Large intestine (tissue), 3 donors: ENCODE measurements around the gene TBX6. TPM values are rescaled to one million over a fixed set of nuclear protein-coding genes. Genes with fewer than 3 reads are reported as not detected.

Source experiments
- DNase-seq, 2 donors: peaks; one replicate each; pipeline versions ENCODE4 v3.0.0 to v3.0.0-alpha.2; 2013
- H3K27ac ChIP-seq: one replicate; pipeline ENCODE4 v1.5.1; 2013; ENCODE audit warnings: low read length
- H3K27me3 ChIP-seq: 2 replicates; pipeline ENCODE4 v1.6.1; 2013; ENCODE audit warnings: low read length; ENCODE audit not compliant: control insufficient read depth, insufficient read depth
- H3K36me3 ChIP-seq: 2 replicates; pipeline ENCODE4 v1.6.1; 2013; ENCODE audit warnings: low read length; ENCODE audit not compliant: control insufficient read depth, insufficient read depth
- H3K4me1 ChIP-seq: one replicate; pipeline ENCODE4 v1.6.1; 2013; ENCODE audit warnings: low read length; ENCODE audit not compliant: control insufficient read depth, insufficient read depth
- H3K4me3 ChIP-seq: one replicate; pipeline ENCODE4 v1.5.1; 2013; ENCODE audit warnings: low read length
- H3K9me3 ChIP-seq: one replicate; pipeline ENCODE4 v1.6.1; 2013; ENCODE audit warnings: mild to moderate bottlenecking, low read depth, low read length, moderate library complexity; ENCODE audit not compliant: control insufficient read depth
- WGBS: methylation state at CpG from one replicate; pipeline ENCODE4 v1.1.5; 2013; ENCODE audit warnings: low lambda C conversion rate; ENCODE audit not compliant: insufficient coverage; 5-methylcytosine and 5-hydroxymethylcytosine counted together
- polyA plus RNA-seq: library from polyadenylated mRNA; unstranded; fragments of 120-200 nt; gene quantifications from one replicate; pipeline ENCODE4 v1.2.1, GENCODE V29; 2013

Gene TBX6
- polyA plus RNA-seq, 1 donor, result 1.4 TPM

GRCh38 chr16:30085820-30086219, 5.9 kb downstream of the TBX6 start:
- WGBS, result no CpG with 5 or more reads among the region's 6 CpGs
- DNase-seq, result no peak
- Histone ChIP-seq H3K4me3 (no peak overlapping the region), H3K27me3 (no peaks in the 10 kb centered on the region), H3K27ac (no peak overlapping the region), H3K36me3 (peaks cover 46% of the 10 kb centered on the region), H3K9me3 (no peaks in the 10 kb centered on the region), H3K4me1 (peaks cover 3% of the 10 kb centered on the region)

- peaks cover 5% of the 10 kb centered on the region for H3K4me1 ChIP-seq
- H3K27me3 ChIP-seq, result no peaks in the 10 kb centered on the region
- DNase-seq, result no peak
- no CpG with 5 or more reads among the region's 3 CpGs for WGBS
- H3K27ac ChIP-seq, result no peak overlapping the region
- no peaks in the 10 kb centered on the region for H3K9me3 ChIP-seq
- no peak overlapping the region for H3K4me3 ChIP-seq
- peaks cover 48% of the 10 kb centered on the region for H3K36me3 ChIP-seq
Observed at GRCh38 chr16:30085247-30085646, 6.5 kb downstream of the TBX6 start.

- Histone ChIP-seq H3K27me3 (no peaks in the 10 kb centered on the region), H3K27ac (no peak overlapping the region), H3K4me1 (peaks cover 5% of the 10 kb centered on the region), H3K36me3 (peaks cover 53% of the 10 kb centered on the region), H3K4me3 (no peak overlapping the region), H3K9me3 (no peaks in the 10 kb centered on the region)
- no peak for DNase-seq
- no CpG with 5 or more reads among the region's 17 CpGs for WGBS
Observed at GRCh38 chr16:30084816-30085159, 6.9 kb downstream of the TBX6 start.

- Histone ChIP-seq H3K9me3 (no peaks in the 10 kb centered on the region), H3K4me3 (no peak overlapping the region), H3K36me3 (peaks cover 58% of the 10 kb centered on the region), H3K4me1 (peaks cover 5% of the 10 kb centered on the region), H3K27me3 (no peaks in the 10 kb centered on the region), H3K27ac (no peak overlapping the region)
- no peak for DNase-seq
- no CpG with 5 or more reads among the region's 18 CpGs for WGBS
Observed at GRCh38 chr16:30084096-30084815, 7.5 kb downstream of the TBX6 start.

GRCh38 chr16:30083216-30084055, 8.3 kb downstream of the TBX6 start:
- Histone ChIP-seq H3K27me3 (no peaks in the 10 kb centered on the region), H3K4me3 (no peak overlapping the region), H3K9me3 (no peaks in the 10 kb centered on the region), H3K27ac (no peak overlapping the region), H3K4me1 (peaks cover 5% of the 10 kb centered on the region), H3K36me3 (peaks cover 63% of the 10 kb centered on the region)
- WGBS, result no CpG with 5 or more reads among the region's 24 CpGs
- no peak for DNase-seq

GRCh38 chr16:30082545-30083090, 9.1 kb downstream of the TBX6 start:
- DNase-seq, result no peak
- Histone ChIP-seq H3K4me3 (no peak overlapping the region), H3K4me1 (peaks cover 8% of the 10 kb centered on the region), H3K27ac (no peak overlapping the region), H3K27me3 (no peaks in the 10 kb centered on the region), H3K9me3 (no peaks in the 10 kb centered on the region), H3K36me3 (peaks cover 71% of the 10 kb centered on the region)
- no CpG with 5 or more reads among the region's 20 CpGs for WGBS

GRCh38 chr16:30079480-30079879, 12.2 kb downstream of the TBX6 start:
- Histone ChIP-seq H3K36me3 (peaks cover 59% of the 10 kb centered on the region), H3K4me3 (no peak overlapping the region), H3K4me1 (peaks cover 15% of the 10 kb centered on the region), H3K9me3 (peaks cover 3% of the 10 kb centered on the region), H3K27ac (no peak overlapping the region), H3K27me3 (no peaks in the 10 kb centered on the region)
- no CpG with 5 or more reads among the region's 7 CpGs for WGBS
- no peak for DNase-seq

- Histone ChIP-seq H3K4me1 (peaks cover 15% of the 10 kb centered on the region), H3K27ac (no peak overlapping the region), H3K4me3 (no peak overlapping the region), H3K36me3 (peaks cover 52% of the 10 kb centered on the region), H3K9me3 (peaks cover 3% of the 10 kb centered on the region), H3K27me3 (no peaks in the 10 kb centered on the region)
- DNase-seq, result no peak
- whole genome bisulfite sequencing, result no CpG with 5 or more reads among the region's 7 CpGs
Observed at GRCh38 chr16:30078744-30079143, 13.0 kb downstream of the TBX6 start.

GRCh38 chr16:30077656-30078055, 14.1 kb downstream of the TBX6 start:
- peaks cover 41% of the 10 kb centered on the region for H3K36me3 ChIP-seq
- DNase-seq, result no peak
- no peak overlapping the region for H3K4me3 ChIP-seq
- WGBS, result no CpG with 5 or more reads among the region's 6 CpGs
- no peaks in the 10 kb centered on the region for H3K27me3 ChIP-seq
- H3K4me1 ChIP-seq, result peaks cover 15% of the 10 kb centered on the region
- H3K27ac ChIP-seq, result no peak overlapping the region
- peaks cover 3% of the 10 kb centered on the region for H3K9me3 ChIP-seq

- Histone ChIP-seq H3K4me3 (peak overlapping the region; percentile 99), H3K27me3 (no peaks in the 10 kb centered on the region), H3K4me1 (peaks cover 15% of the 10 kb centered on the region), H3K27ac (peak overlapping the region; percentile 92), H3K36me3 (peaks cover 42% of the 10 kb centered on the region), H3K9me3 (peaks cover 3% of the 10 kb centered on the region)
- WGBS, result no CpG with 5 or more reads among the region's 33 CpGs
- no peak for DNase-seq
Observed at GRCh38 chr16:30076276-30076791, 15.4 kb downstream of the TBX6 start.
